Measurements from ENCODE around the gene AOC3.
"Not testable (repeated sequence)": the region's sequence is repeated elsewhere in the genome, so short reads cannot be mapped to it uniquely, and the experiment has no call there.

The AOC3 gene

GRCh38 chr17:42877037-42877436 is 26.0 kb downstream of the AOC3 start:
- no peaks in the 10 kb centered on the region for H3K4me1 ChIP-seq (ENCODE audit: control insufficient read depth, insufficient read depth, low read length)
- H3K9ac ChIP-seq (ENCODE audit: low read length) = no peak overlapping the region
- H3K27ac ChIP-seq (ENCODE audit: low read depth, low read length) = no peak overlapping the region
- no peaks in the 10 kb centered on the region for H3K36me3 ChIP-seq (ENCODE audit: control insufficient read depth, insufficient read depth, low read length)
- H3K4me3 ChIP-seq (ENCODE audit: low read length) = no peak overlapping the region
- no peaks in the 10 kb centered on the region for H3K27me3 ChIP-seq (ENCODE audit: control insufficient read depth, insufficient read depth, low read length)

DNA sequence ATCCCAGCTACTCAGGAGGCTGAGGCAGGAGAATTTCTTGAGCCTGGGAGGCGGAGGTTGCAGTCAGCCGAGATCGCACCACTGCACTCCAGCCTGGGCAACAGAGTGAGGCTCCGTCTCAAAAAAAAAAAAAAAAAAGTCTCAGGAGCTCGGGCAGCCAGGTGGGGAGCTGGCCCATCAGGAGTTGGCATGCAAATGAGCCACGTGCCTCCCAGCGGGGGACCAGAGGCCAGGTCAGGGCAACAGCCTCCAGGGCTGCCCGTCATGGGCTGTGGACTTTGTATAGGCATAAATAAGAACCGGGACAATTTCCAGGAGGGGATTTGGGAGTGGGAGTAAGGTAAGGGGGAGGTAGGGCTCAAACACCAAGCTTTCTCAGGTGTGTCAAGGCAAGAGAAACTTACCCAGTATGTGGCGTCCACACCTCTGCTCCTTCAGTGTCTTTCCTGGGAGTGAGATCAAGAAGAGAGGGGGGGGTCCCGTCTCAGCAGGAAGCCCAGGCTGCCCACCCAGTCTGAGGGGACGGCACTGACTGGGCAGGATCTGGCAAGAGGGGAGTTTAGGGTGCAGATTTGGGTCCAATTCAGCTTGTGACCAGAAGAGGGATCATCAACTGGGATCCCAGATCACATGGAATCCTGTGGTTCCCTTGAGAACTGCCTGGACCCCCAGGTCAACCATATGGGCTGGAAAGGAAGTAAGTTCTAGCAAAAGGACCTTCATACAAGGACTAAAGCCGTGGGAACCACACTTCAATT is 27.3 kb downstream of the AOC3 start:
- Histone ChIP-seq H3K4me1 (ENCODE audit: control insufficient read depth, insufficient read depth, low read length) (no peaks in the 10 kb centered on the region), H3K27ac (ENCODE audit: low read depth, low read length) (no peak overlapping the region), H3K9ac (ENCODE audit: low read length) (no peak overlapping the region), H3K36me3 (ENCODE audit: control insufficient read depth, insufficient read depth, low read length) (no peaks in the 10 kb centered on the region), H3K27me3 (ENCODE audit: control insufficient read depth, insufficient read depth, low read length) (no peaks in the 10 kb centered on the region), H3K4me3 (ENCODE audit: low read length) (no peak overlapping the region)

DNA sequence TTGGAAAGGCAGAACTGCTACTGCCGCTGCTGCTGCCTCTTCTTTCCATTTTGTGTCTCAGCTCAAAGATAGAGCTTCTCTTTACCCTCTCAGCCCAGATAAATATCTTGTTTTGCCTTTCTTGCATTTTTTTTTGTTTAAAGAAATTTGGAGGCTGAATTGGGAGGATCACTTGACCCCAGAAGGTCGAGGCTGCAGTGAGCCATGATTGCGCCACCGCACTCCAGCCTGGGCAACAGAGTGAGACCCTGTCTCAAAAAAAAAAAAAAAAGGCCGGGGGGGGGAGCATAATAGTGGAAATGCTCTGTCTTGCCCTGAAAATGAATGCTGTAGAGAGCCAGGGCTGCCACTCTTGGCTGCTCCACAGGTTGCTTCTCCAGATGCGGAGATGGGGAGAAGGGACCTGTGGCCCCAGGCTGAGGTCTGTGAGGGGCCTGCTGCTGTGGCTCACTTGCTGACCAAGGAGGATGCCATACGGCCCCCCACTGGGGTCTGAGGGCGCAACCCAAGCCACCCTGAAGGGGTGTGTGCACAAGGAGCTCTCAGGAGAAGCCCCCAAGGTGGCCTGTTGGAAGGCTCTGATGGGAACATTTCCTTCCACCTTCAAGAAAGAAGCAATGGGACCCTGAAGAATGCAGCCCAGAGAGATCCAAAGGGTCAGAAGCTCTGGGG is 28.1 kb downstream of the AOC3 start:
- Histone ChIP-seq H3K4me3 (ENCODE audit: low read length) (no peak overlapping the region), H3K27me3 (ENCODE audit: control insufficient read depth, insufficient read depth, low read length) (no peaks in the 10 kb centered on the region), H3K36me3 (ENCODE audit: control insufficient read depth, insufficient read depth, low read length) (no peaks in the 10 kb centered on the region), H3K27ac (ENCODE audit: low read depth, low read length) (no peak overlapping the region), H3K4me1 (ENCODE audit: control insufficient read depth, insufficient read depth, low read length) (no peaks in the 10 kb centered on the region), H3K9ac (ENCODE audit: low read length) (no peak overlapping the region)

DNA sequence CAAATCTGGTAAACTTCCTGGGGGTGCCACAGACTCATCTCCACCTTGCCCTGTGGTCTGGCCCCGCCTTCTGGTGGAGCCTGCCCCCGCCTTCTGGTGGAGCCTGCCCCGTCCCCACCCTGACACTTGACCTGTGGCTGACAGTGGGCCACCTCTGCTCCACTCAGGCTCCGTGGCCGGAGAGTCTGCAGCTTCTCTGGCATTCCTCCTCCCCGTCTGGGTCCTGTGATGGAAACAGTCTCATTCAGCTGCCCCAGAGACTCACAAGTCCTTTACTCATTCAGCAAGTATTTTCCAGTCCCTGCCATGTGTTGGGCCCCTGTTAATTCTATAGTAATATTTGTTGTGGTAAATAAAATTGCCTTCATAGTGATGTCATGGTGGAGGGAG is 28.6 kb downstream of the AOC3 start:
- no peak overlapping the region for H3K4me3 ChIP-seq (ENCODE audit: low read length)
- no peak overlapping the region for H3K27ac ChIP-seq (ENCODE audit: low read depth, low read length)
- no peak overlapping the region for H3K9ac ChIP-seq (ENCODE audit: low read length)
- H3K27me3 ChIP-seq (ENCODE audit: control insufficient read depth, insufficient read depth, low read length) = no peaks in the 10 kb centered on the region
- H3K4me1 ChIP-seq (ENCODE audit: control insufficient read depth, insufficient read depth, low read length) = no peaks in the 10 kb centered on the region
- no peaks in the 10 kb centered on the region for H3K36me3 ChIP-seq (ENCODE audit: control insufficient read depth, insufficient read depth, low read length)

DNA sequence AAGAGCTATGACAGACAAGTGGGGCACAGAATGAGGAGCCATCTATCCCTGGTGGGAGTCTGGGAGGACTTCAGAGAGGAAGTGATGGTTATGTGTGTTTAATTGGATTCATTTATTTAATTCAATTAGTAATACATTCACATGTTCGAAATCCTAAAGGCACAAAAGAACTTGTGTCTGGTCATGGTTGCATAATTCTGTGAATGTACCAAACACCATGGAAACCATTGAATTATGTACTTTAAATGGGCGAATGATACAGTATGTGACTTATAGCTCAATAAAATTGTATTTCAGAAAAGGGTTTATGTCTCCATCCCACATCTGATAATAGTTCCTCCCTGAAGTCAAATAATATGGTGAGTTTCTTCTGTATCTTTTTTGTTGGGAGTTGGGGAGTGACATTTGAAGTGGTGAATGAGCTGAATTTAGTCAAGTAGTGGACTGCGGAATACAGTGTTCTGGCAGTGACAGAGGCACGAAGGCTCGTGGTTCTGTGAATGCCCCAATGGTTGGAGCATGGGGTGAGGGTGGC is 29.8 kb downstream of the AOC3 start:
- Histone ChIP-seq H3K4me3 (ENCODE audit: low read length) (no peak overlapping the region), H3K36me3 (ENCODE audit: control insufficient read depth, insufficient read depth, low read length) (no peaks in the 10 kb centered on the region), H3K27ac (ENCODE audit: low read depth, low read length) (no peak overlapping the region), H3K9ac (ENCODE audit: low read length) (no peak overlapping the region), H3K4me1 (ENCODE audit: control insufficient read depth, insufficient read depth, low read length) (no peaks in the 10 kb centered on the region), H3K27me3 (ENCODE audit: control insufficient read depth, insufficient read depth, low read length) (no peaks in the 10 kb centered on the region)

DNA sequence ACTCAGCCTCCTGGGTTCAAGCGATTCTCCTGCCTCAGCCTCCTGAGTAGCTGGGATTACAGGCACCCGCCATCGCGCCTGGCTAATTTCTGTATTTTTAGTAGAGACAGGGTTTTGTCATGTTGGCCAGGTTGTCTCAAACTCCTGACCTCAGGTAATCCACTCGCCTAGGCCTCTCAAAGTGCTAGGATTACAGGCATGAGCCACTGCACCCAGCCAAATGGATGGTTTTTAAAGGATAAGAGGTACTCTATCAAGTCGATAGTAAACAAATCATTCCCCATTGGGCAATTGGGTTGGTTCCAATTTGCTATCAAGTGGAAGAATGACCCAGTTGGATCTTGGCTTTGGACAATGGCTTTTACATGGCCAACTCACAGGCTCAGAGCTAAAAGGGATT is 30.7 kb downstream of the AOC3 start:
- not testable (repeated sequence) for H3K27ac ChIP-seq (ENCODE audit: low read depth, low read length)

GRCh38 chr17:42882166-42882565 is 31.2 kb downstream of the AOC3 start:
- Histone ChIP-seq H3K27me3 (ENCODE audit: control insufficient read depth, insufficient read depth, low read length) (no peaks in the 10 kb centered on the region), H3K4me1 (ENCODE audit: control insufficient read depth, insufficient read depth, low read length) (no peaks in the 10 kb centered on the region), H3K27ac (ENCODE audit: low read depth, low read length) (no peak overlapping the region), H3K4me3 (ENCODE audit: low read length) (no peak overlapping the region), H3K9ac (ENCODE audit: low read length) (no peak overlapping the region), H3K36me3 (ENCODE audit: control insufficient read depth, insufficient read depth, low read length) (no peaks in the 10 kb centered on the region)

More for the DNA sequence above, 30.7 kb downstream of the AOC3 start:
- not testable (repeated sequence) for H3K4me1 ChIP-seq (ENCODE audit: control insufficient read depth, insufficient read depth, low read length); H3K4me3 ChIP-seq (ENCODE audit: low read length); H3K27me3 ChIP-seq (ENCODE audit: control insufficient read depth, insufficient read depth, low read length); H3K9ac ChIP-seq (ENCODE audit: low read length); H3K36me3 ChIP-seq (ENCODE audit: control insufficient read depth, insufficient read depth, low read length)

GRCh38 chr17:42883802-42884558 is 33.0 kb downstream of the AOC3 start:
- no peak overlapping the region for H3K4me3 ChIP-seq (ENCODE audit: low read length)
- no peaks in the 10 kb centered on the region for H3K36me3 ChIP-seq (ENCODE audit: control insufficient read depth, insufficient read depth, low read length)
- H3K27me3 ChIP-seq (ENCODE audit: control insufficient read depth, insufficient read depth, low read length) = no peaks in the 10 kb centered on the region
- no peak overlapping the region for H3K9ac ChIP-seq (ENCODE audit: low read length)
- H3K4me1 ChIP-seq (ENCODE audit: control insufficient read depth, insufficient read depth, low read length) = no peaks in the 10 kb centered on the region
- H3K27ac ChIP-seq (ENCODE audit: low read depth, low read length) = no peak overlapping the region

- not testable (repeated sequence) for H3K27me3 ChIP-seq (ENCODE audit: control insufficient read depth, insufficient read depth, low read length); H3K9ac ChIP-seq (ENCODE audit: low read length); H3K27ac ChIP-seq (ENCODE audit: low read depth, low read length); H3K4me3 ChIP-seq (ENCODE audit: low read length); H3K36me3 ChIP-seq (ENCODE audit: control insufficient read depth, insufficient read depth, low read length); H3K4me1 ChIP-seq (ENCODE audit: control insufficient read depth, insufficient read depth, low read length)
Observed at GRCh38 chr17:42885806-42886205, 34.8 kb downstream of the AOC3 start.

DNA sequence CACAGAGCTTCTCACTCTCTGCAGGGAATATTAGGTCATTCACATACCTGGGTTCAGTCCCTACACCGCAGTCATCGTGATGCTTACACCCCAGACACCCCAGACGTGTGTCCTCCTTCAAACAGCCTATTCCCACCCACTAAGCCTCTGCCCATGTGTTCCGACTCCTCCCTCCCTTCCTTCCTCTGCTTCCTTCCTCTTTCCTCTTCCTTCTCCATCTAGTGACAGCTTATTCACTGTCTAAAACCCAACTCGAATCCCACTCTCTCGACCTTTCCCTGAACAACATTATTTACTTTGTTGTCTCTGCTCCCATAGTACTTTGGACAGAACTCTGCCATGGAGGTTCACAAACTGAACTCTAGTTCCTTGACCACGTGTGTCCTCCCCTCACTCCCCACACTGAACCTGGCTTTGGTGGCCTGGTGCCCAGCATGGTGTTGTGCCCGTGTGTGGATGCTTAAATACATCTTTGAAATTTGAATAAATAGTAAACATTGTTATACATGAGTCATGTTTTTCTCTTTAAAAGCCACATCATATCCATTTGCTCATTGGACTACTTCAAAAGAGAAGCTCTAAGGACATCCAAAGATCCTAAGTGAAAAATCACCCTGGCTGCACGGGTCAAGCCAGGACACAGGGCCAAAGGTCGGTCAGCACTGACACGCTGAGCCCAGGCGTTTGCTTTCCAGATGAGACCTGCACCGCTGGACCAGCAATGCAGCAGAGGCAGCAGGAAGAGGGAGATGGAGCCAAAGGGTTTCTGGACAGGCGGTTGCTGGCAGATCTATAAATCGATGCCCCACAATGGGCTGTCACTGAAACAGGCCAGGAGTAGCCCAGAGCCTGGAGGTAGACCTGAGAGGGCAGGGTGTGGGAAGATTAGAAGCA is 35.5 kb downstream of the AOC3 start:
- Histone ChIP-seq H3K9ac (ENCODE audit: low read length) (no peak overlapping the region), H3K4me1 (ENCODE audit: control insufficient read depth, insufficient read depth, low read length) (peaks cover 2% of the 10 kb centered on the region), H3K27ac (ENCODE audit: low read depth, low read length) (no peak overlapping the region), H3K27me3 (ENCODE audit: control insufficient read depth, insufficient read depth, low read length) (no peaks in the 10 kb centered on the region), H3K4me3 (ENCODE audit: low read length) (no peak overlapping the region), H3K36me3 (ENCODE audit: control insufficient read depth, insufficient read depth, low read length) (no peaks in the 10 kb centered on the region)

DNA sequence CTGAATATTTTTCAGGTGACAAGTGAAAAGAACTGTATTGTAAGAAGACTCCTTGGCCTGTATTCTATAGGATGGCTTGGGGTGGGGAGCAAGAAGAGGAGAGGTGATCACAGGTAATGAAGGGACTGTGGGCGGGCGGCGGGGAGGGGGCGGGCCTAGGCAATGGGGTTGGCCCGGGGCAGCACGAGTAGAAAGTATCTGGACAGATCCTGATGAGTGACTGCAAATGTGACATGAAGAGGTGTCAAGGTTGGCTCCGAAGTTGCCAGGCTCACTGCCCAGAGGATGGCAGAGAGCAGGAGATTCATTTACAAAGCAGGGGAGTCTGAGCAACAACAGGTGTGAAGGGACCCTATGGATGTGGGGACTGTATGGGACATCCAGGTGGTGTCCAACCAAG is 38.8 kb downstream of the AOC3 start:
- H3K4me1 ChIP-seq (ENCODE audit: control insufficient read depth, insufficient read depth, low read length) = peaks cover 10% of the 10 kb centered on the region
- no peak overlapping the region for H3K4me3 ChIP-seq (ENCODE audit: low read length)
- H3K27ac ChIP-seq (ENCODE audit: low read depth, low read length) = no peak overlapping the region
- H3K9ac ChIP-seq (ENCODE audit: low read length) = no peak overlapping the region
- H3K27me3 ChIP-seq (ENCODE audit: control insufficient read depth, insufficient read depth, low read length) = no peaks in the 10 kb centered on the region
- no peaks in the 10 kb centered on the region for H3K36me3 ChIP-seq (ENCODE audit: control insufficient read depth, insufficient read depth, low read length)
